Measurements from ENCODE around the gene SCN3A.

SCN3A gene

GRCh38 chr2:165185633-165186032 lies 18.2 kb downstream of the SCN3A start:
- DNase-seq, result no peak

- no peak for DNase-seq
Observed at GRCh38 chr2:165182029-165182428, 21.8 kb downstream of the SCN3A start.

GRCh38 chr2:165176780-165177179 lies 27.1 kb downstream of the SCN3A start:
- no peak for DNase-seq

- no peak for DNase-seq
Observed at GRCh38 chr2:165173215-165173614, 30.6 kb downstream of the SCN3A start.

- no peak for DNase-seq
Observed at GRCh38 chr2:165164201-165164600, 39.6 kb downstream of the SCN3A start.

GRCh38 chr2:165163761-165164160 lies 40.1 kb downstream of the SCN3A start:
- DNase-seq, result no peak

- no peak for DNase-seq
Observed at GRCh38 chr2:165162466-165162865, 41.4 kb downstream of the SCN3A start.

GRCh38 chr2:165161510-165161909 lies 42.3 kb downstream of the SCN3A start:
- no peak for DNase-seq

GRCh38 chr2:165157160-165157559 lies 46.7 kb downstream of the SCN3A start:
- no peak for DNase-seq

GRCh38 chr2:165155152-165155551 lies 48.7 kb downstream of the SCN3A start:
- DNase-seq, result no peak

- DNase-seq, result no peak
Observed at GRCh38 chr2:165149439-165149838, 54.4 kb downstream of the SCN3A start.

- DNase-seq, result no peak
Observed at GRCh38 chr2:165147186-165148045, 56.4 kb downstream of the SCN3A start.

GRCh38 chr2:165144315-165144714 lies 59.5 kb downstream of the SCN3A start:
- no peak for DNase-seq

- no peak for DNase-seq
Observed at GRCh38 chr2:165141601-165142354, 62.1 kb downstream of the SCN3A start.

GRCh38 chr2:165126244-165126643 lies 77.6 kb downstream of the SCN3A start:
- DNase-seq, result no peak

- DNase-seq, result no peak
Observed at GRCh38 chr2:165122521-165122920, 81.3 kb downstream of the SCN3A start.

- no peak for DNase-seq
Observed at GRCh38 chr2:165120740-165121467, 82.9 kb downstream of the SCN3A start.

- DNase-seq, result no peak
Observed at GRCh38 chr2:165115258-165115657, 88.6 kb downstream of the SCN3A start.

- DNase-seq, result no peak
Observed at GRCh38 chr2:165114346-165114939, 89.4 kb downstream of the SCN3A start.

- no peak for DNase-seq
Observed at GRCh38 chr2:165113414-165113813, 90.4 kb downstream of the SCN3A start.

GRCh38 chr2:165112789-165113188 lies 91.1 kb downstream of the SCN3A start:
- no peak for DNase-seq

GRCh38 chr2:165112133-165112573 lies 91.7 kb downstream of the SCN3A start:
- DNase-seq, result no peak

GRCh38 chr2:165110394-165110793 lies 93.5 kb downstream of the SCN3A start:
- DNase-seq, result no peak

Data from NCI-H69 (cell line).